IPS DF 4.7 (cell line): ENCODE measurements around the gene SLC6A17.

Experiments
- DNase-seq: peaks from one replicate; pipeline ENCODE4 v3.0.0-alpha.2; 2013; ENCODE audit warnings: low spot score; ENCODE audit errors: extremely low read depth

Gene SLC6A17

DNA sequence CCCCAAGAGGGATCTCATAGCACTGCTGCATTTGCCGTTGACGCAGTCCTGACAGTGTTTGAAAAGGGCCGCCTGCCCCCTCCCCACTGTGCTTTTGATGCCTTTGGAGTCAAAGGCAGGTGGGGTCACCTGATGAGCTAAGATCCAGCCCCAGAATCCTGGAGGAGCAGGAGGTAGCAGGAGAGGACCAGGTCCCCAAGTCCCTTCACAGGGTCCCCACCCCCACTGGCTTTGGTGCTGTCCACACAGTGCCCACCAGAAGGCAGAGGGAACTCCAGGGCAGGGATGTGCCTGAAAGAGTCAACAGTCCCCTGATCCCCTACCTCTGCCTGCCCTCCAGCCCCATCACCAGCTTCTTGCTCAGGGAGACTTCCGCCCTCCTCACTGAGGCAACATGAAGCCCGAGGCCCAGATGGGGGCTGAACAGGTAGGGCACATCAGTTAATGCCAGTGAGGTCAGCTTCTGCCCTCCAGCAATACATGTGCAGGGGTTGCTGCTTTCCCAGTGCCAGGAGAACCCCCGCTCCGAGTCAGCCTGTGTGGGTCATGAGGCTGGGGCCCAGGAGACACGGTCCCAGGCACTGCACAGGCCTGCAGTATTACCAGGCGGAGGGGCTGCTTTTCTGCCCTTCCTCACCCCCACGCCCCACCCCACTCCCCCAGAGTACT lies 51.0 kb downstream of the SLC6A17 start:
- no peak for DNase-seq

DNA sequence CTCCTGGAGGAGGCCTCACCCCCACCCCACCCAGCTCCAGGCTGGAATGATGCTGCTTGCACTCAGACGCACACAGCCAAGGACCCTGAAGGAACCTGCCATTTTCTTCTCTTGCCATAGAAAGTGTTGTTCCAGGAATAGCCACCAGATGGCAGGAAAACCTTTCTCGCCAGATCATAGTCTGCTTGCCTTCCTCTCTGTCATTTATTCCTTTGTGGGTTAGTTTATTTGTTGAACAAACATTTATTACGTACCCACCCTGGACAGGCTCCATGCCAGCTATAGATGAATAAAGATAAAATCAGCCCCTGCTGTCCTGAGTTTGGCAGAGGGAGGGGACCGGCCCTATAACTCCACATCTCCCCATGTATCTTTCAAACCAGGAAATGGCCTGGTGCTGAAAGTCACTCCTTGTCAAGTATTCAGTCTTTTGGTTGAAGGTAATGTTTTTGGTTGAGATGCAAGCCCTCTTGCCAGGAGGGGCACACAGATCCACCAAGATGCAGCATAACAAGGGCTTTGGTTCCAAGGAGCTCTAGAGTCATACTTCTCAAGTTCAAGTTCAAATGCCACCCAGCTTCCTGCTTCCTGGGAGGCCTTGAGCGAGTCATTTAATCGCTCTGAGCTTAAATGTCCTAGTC lies 52.8 kb downstream of the SLC6A17 start:
- no peak for DNase-seq

DNA sequence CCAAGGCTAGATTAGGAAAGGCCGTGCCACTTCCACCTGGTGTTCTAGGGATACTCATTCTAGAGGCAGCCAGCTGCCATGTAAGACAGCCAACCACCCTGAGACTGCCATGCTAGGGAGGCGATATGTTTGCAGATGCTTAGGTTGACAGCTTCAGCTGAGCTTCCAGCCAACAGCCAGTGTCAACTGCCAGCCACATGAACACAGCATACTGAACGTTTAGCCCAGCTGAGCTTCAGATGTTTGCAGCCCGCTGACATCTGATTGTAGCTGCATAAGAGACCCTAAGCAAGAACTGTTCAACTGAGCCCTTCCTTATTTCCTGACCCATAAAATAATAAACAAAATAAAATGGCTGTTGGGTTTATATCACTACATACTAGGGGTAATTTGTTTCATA lies 54.9 kb downstream of the SLC6A17 start:
- no peak for DNase-seq

DNA sequence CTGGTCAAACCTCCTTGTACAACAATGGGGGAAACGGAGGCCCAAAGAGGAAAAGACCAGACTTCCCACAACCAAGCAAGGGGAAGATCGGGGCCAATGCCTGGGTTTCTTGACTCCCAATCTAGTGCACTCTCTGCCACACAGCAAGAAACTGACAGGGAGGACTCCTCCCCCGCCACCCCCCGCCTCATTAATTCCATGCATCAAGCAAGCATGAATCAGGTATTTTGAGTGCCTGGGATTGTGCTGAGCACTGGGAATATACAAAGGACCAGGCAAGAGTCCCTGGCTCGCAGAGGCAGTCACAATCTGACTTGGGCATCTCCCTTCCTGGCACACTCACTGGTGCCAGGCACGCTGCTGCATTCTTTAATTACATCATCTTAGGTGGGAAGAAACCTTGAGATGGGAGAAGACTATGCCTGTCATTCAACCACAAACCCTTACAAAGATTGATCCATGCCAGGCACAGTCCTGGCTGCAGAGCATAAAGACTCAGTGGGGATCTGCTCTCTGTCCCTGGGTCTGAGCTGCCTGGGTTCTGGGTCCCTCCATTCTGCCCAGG lies 55.4 kb downstream of the SLC6A17 start:
- DNase-seq: no peak

DNA sequence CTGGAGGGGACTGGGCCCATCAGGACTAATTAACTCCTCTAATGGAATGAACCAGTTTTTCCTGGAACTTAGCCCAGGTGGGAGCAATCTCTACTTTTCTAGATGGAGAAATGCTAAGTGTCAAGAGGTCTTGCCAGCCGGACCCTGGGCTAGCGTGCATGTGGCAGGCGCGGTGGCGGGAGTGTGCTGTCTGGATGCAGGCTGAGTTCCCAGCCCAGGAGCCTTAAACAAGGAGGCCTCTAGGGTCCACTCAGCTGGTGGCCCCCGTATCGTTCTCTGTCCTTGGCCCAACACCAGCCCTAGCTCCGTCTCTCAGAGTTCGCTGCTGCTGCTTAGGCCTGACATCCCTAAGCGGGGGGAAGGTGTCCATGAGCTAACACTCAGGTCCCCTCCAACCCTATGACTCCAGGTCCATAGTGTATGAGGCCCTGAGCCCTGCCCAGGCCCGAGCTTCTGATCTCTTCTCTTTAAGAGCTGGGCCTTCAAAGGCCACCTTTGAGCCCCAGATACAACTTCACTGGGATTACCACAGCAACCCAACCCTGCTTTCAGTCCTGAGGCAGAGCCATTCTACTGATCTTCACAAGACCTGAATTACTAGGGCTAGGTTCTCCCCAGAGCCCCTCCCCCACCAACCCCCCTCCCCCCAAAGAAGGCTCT lies 56.1 kb downstream of the SLC6A17 start:
- DNase-seq: no peak

DNA sequence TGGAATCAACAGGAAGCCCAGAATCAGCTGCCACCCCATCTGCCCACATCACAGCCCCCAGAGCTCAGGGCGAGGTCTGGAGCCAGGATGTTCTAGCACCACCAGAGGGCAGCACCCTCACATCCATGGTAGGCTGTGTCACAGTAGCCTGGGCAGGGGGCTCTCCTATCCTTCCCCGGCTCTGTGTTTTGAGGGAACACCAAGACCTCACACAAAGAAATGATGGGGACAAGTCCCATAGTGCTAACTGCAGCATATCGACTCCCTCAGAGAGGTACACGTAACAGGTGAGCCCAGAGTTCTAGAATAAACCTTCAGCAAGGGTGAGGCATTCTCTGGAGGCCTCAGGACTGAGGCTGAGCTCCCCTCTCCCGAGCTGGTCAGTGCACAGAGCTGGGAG lies 57.5 kb downstream of the SLC6A17 start:
- no peak for DNase-seq

DNA sequence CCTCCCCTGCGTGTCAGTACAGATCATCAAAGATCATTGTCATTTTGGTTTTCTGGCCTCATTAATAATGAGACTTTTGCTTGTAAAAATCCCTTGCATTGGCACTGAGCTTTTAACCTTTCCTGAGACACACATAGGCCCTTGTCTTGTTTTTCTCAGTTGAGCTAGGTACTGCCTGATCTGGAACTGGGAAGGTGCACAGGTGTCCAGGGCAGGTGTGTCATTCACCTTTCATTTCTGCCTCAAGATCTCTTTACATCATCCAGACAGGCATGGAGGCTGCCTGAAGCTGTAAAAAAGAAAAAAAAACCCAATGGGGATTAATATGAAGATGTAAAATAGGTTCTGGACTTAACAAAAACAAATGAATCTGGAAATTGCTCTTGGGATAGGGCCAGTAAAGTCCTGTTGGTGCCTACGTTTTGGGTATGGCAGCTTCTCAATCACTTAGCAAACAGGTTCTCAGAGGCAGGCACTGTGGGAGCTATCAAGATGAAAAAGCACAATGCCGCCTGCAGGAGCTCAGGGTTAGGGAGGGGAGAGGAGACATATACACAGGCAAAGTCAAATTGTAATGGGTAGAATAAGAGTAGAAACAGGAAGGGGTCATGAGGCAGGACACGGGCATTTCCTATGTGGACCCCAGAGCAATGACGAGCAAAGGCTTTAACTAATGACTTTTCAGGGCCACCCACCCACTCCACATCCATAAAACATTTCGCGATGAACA lies 58.8 kb downstream of the SLC6A17 start:
- no peak for DNase-seq

DNA sequence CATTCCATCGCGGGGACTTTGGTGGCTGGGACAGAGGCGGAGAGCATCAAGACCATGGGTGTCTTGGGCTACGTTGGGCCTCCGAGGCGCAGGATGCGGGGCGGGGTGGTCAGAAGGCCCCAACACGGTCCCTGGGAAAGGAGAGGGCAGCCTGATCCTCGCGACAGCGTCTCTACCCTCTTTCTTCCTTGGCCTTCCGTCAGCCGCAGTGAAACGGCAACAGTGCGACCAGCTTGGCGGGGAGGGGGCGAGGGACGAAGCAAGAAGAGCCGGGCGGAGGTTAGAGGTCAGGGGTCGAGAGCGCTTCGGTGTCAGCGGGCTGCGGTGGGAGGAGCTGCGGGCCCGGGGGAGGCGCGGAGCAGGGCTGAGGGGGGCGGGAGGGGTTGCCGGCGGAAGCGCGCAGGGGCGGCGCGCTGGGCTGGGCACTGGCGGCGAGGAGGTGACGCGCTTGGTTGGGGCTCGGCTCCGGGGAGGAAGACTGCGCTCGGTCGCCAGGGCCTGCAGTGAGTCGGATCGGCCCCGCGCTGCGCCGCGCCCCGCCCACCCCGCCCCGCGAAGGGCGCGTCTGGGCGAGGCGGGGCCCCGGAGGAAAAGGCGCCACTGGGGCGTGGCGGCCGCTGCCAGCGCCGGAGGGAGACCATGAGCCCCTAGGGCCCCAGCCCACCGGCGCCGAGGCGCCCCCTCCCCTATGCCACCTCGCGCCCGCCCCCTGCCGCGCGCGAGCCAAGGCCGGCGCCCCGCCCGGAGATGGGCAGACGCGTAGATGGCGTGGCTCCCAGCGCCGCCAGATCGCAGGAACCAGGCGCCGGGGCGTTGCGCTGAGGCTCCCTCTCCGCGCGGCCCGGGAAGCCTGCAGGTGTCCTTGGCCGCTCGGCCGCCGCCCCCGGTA lies 59.7 kb downstream of the SLC6A17 start, which contains the start of gene KCNC4:
Gene KCNC4 (plus strand): TSS at position 600 of the 889 bp plus-strand sequence. CDS start 1,186 bp downstream, outside the sequence.
- DNase-seq: no peak

DNA sequence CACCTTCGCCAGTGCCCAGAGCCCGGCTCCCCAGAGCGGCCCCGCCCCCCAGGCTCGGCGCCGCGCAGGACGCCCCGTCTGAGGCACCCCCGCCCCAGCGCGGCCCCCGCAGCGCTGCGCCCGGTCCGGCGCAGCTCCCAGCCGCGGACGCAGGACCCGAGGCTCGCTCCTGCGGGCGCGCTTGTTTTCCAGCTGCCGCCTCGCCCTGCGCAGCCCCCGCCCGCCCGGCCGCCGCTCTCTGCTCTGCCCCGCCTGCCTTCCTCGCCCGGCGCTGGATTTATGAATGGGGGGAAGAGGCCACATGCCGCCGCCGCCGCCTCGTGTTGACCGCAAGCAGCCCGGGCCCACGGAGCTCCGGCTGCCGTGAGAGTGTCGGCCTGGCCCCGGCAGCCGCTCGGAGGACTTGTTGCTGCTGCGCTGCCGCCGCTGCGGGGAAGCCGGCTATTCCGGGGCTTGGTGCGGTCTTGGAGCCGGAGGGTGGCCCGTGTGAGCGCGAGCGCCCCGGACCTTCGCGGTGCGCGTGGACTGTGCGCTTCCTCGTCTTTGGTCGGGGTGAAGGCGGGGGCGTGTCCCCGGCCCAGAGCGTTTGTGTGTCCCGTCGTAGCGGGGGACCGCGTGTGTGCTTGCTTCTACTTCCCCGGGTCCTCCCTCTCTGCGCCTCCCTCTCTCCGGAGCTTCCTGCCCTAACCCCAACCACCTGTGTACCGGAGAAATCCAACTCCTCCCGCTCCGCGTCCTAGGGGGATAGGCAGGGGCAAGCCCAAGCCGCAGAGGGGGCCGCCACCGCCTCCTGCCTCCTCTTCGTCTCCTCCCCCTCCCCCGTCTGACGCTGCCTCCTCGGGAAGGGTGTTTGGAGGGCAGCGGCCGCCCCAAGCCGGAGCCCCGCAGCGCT lies 60.6 kb downstream of the SLC6A17 start:
- DNase-seq: no peak

DNA sequence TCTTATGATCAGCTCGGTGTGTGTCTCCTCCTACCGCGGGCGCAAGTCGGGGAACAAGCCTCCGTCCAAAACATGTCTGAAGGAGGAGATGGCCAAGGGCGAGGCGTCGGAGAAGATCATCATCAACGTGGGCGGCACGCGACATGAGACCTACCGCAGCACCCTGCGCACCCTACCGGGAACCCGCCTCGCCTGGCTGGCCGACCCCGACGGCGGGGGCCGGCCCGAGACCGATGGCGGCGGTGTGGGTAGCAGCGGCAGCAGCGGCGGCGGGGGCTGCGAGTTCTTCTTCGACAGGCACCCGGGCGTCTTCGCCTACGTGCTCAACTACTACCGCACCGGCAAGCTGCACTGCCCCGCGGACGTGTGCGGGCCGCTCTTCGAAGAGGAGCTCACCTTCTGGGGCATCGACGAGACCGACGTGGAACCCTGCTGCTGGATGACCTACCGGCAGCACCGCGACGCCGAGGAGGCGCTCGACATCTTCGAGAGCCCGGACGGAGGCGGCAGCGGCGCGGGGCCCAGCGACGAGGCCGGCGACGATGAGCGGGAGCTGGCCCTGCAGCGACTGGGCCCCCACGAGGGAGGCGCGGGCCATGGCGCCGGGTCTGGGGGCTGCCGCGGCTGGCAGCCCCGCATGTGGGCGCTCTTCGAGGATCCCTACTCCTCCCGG lies 61.3 kb downstream of the SLC6A17 start:
- DNase-seq: no peak

DNA sequence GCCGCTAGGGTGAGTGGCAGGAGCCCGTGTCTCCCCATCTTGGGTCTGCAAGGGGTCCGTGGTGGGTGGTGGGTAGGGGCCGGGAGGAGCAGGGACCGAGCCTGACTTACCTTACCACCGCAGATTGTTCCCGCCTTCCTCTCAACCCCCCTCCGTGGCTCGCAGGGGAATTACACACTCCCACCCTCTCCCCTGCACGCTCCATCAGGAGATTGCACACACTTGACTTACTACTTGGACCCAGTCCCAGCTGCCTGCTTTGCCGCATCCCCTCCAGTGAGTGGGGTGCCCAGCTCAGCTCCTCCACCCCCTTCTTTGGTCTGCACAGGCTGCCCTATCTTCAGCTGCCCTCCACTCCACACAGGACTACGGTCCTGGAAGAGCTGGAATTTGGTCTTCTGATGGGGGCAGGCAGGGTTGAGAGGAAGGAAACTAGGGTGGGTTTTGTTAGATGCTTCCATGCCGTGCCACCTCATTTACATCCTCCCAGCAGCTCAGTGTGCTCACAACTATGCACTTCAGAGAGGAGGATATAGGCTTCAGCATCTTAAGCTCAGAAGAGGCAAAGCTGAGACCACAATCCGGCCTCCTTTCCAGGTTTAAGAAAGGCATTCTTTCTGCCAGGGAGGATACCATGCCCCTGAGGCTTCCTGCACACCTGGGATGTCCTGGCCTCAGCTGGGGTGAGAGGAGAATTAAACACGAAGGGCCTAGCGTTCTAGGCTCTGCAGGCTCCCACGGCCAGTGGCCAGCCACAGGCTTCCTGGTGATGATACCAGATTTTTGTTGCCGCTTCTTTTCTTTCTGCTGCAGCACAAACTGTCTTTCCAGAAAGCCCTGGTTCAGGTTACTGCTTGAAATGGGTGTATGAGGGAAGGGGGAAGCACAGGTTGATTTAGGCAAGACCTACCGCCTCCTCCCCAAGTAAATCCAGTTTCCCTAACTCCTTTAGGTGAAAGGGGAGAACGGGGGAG lies 62.2 kb downstream of the SLC6A17 start:
- DNase-seq: no peak

DNA sequence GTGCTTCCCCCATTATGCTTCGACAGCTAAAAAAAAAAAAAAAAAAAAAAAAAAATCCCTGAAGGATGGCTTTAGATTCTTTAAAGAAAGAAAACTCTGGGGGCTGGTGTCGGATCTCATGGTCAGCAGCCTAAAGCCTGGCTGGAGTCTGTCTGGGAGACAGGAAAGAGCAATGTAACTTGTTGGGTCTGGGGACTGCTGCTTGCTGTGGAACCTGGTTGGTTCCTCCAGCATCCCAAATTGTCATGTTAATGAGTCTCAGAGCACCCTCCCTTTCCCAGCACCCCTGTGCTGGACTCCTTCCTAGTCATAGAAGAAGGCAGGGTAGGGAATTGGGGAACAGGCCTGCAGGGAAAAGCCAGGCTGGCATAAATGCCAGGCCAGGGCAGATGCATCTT lies 62.8 kb downstream of the SLC6A17 start:
- DNase-seq: no peak

DNA sequence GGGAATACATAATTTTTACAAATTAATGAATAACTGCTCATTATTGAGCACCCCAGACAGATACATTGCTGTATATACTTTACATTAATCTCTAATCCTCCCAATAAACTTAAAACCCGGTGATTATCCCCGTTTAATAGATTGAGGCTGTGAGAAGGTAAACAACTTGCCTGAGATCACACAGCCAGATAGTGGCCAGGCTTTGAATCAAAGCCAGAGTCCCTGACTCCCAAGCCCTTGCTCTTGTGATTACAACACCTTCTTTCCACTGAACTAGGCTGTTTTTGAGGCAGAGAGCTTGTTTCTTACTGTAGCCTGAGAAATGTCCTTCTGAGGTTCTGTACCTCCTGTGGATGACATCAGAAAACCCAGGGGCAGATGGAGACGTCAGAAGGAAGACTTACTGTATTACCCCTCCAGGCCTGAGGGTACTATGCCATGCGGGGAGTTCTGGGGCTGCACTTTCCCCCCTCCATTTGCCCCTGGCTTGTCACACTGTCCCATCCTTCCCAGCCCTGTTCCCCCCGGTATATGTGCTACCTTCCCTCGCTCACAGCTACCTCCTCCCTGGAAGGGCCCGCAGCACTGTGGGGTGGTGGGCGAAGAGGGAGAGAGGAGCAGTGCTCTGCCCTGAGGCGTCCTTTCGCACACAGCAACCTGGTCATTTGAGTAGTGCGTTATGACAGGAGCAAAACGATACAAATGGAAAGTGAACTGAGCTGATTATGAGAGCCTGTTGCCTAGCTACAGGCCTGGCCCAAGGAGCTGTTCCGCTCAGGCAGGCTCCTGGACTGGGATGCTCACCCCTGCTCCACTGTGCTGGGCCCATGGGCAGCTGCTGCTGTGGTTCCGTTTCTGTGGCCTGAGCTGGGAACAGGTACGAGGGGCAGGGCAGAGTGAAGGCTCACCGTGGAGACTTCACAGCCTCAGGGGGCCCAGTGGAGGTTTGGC lies 64.4 kb downstream of the SLC6A17 start:
- DNase-seq: no peak

DNA sequence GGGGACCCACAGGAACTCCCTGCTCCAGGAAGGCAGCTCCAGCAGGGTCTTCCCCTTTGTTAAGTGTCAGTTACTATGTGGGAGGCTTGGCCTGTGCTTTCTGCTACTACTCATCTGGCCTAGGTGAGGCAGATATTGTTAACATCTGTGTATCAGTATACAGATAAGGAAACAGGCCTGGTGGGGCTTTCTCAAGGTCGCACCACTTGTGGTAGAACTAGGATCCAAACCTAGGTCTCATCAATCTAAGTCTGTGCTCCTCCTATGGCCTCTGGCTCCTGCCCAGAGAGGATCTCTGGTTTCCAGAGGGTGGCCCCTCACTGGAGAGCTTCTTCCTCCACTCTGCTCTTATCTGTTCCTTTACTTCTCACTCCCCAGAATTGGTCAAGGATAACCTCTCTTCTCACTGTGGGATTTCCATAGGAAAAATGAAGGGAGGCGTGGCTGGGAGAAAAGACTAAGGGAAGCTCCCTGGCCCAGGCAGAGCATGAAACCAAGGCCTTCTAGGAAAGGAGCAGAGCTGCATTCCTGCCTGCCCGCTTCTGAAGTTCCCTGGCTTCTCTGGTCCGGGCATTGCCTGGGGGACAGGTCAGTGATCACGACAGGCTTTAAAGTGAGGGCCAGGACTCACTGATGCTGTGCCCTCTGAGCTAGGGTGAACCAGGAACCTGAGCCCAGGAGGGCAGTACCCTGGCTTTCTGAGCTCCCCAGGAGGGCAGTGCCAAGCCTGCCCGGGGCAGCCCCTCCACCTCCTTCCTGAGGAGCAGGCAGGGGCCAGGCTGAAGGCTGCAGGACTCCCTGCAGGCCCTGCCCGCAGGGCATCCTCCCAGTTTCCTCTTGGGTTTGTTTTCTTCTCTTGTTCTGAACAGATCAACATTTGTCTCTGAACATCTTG lies 65.6 kb downstream of the SLC6A17 start:
- no peak for DNase-seq

DNA sequence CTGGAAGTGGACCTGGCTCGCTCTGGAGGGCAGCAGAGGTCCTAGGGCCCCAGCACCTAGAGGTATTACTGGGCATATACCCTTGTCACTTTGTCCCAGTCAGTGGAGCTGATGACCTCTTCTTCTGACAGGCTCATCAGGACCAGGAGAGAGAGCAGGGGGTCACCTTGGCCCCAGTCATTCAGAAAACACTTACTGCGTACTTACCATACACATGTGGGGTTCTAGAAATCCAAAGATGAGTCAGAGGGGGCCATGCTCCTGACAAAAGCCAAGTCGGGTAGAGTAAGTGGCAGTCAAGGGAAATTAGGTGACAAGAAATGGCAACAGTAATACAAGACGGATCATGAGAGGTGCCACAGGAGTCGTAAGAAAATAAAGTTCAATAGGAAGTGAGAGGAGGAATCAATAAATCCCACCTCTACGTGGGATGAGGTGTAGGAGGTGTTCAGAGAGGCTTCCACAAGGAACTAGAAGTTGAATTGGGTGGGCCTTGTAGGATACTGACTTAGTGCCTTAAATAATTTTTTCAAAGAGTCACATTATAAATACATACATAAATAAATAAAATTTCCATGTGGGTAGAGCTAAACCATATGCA lies 66.7 kb downstream of the SLC6A17 start:
- DNase-seq: no peak
